Measurements from ENCODE around the gene ZEB1.

Gene ZEB1

GRCh38 chr10:31431021-31431420 lies 112.0 kb downstream of the ZEB1 start:
- Histone ChIP-seq H3K36me3 (ENCODE audit: insufficient read depth, low read length) (no peaks in the 10 kb centered on the region), H3K4me3 (no peak overlapping the region), H3K9ac (ENCODE audit: insufficient read length) (no peak overlapping the region), H3K9me3 (ENCODE audit: low read depth, low read length) (no peaks in the 10 kb centered on the region), H3K27ac (no peak overlapping the region)
- no peak for DNase-seq (ENCODE audit: low read depth, low spot score)
- no peak for TF ChIP-seq EZH2 (IDR thresholded peaks at IDR 0.05)
- no peak for TF ChIP-seq FOXP2 (optimal IDR thresholded peaks at IDR 0.05; ENCODE audit: control extremely low read depth, extremely low read length, insufficient read depth)
- TF ChIP-seq POLR2AphosphoS5 (IDR thresholded peaks at IDR 0.05; ENCODE audit: borderline replicate concordance, low read depth, low read length), result no peak

- Histone ChIP-seq H3K36me3 (ENCODE audit: insufficient read depth, low read length) (no peaks in the 10 kb centered on the region), H3K4me3 (no peak overlapping the region), H3K9ac (ENCODE audit: insufficient read length) (no peak overlapping the region), H3K9me3 (ENCODE audit: low read depth, low read length) (no peaks in the 10 kb centered on the region), H3K27ac (no peak overlapping the region)
- DNase-seq (ENCODE audit: low read depth, low spot score), result no peak
- TF ChIP-seq POLR2AphosphoS5 (IDR thresholded peaks at IDR 0.05; ENCODE audit: borderline replicate concordance, low read depth, low read length) (no peak), EZH2 (IDR thresholded peaks at IDR 0.05) (no peak), FOXP2 (optimal IDR thresholded peaks at IDR 0.05; ENCODE audit: control extremely low read depth, extremely low read length, insufficient read depth) (no peak)
These were observed 118.9 kb downstream of the ZEB1 start for GRCh38 chr10:31437959-31438358.

- Histone ChIP-seq H3K36me3 (ENCODE audit: insufficient read depth, low read length) (no peaks in the 10 kb centered on the region), H3K9me3 (ENCODE audit: low read depth, low read length) (no peaks in the 10 kb centered on the region), H3K27ac (no peak overlapping the region), H3K4me3 (no peak overlapping the region), H3K9ac (ENCODE audit: insufficient read length) (no peak overlapping the region)
- no peak for TF ChIP-seq EZH2 (IDR thresholded peaks at IDR 0.05)
- TF ChIP-seq POLR2AphosphoS5 (IDR thresholded peaks at IDR 0.05; ENCODE audit: borderline replicate concordance, low read depth, low read length), result no peak
- no peak for TF ChIP-seq FOXP2 (optimal IDR thresholded peaks at IDR 0.05; ENCODE audit: control extremely low read depth, extremely low read length, insufficient read depth)
- no peak for DNase-seq (ENCODE audit: low read depth, low spot score)
These were observed 132.8 kb downstream of the ZEB1 start for GRCh38 chr10:31451766-31452165.

- Histone ChIP-seq H3K4me3 (no peak overlapping the region), H3K9ac (ENCODE audit: insufficient read length) (no peak overlapping the region), H3K27ac (no peak overlapping the region), H3K9me3 (ENCODE audit: low read depth, low read length) (no peaks in the 10 kb centered on the region), H3K36me3 (ENCODE audit: insufficient read depth, low read length) (no peaks in the 10 kb centered on the region)
- TF ChIP-seq FOXP2 (optimal IDR thresholded peaks at IDR 0.05; ENCODE audit: control extremely low read depth, extremely low read length, insufficient read depth) (no peak), EZH2 (IDR thresholded peaks at IDR 0.05) (no peak), POLR2AphosphoS5 (IDR thresholded peaks at IDR 0.05; ENCODE audit: borderline replicate concordance, low read depth, low read length) (no peak)
- DNase-seq (ENCODE audit: low read depth, low spot score), result no peak
These were observed 137.5 kb downstream of the ZEB1 start for GRCh38 chr10:31456468-31456867.

GRCh38 chr10:31457858-31458257 lies 138.8 kb downstream of the ZEB1 start:
- no peak overlapping the region for H3K9ac ChIP-seq (ENCODE audit: insufficient read length)
- no peak for DNase-seq (ENCODE audit: low read depth, low spot score)
- H3K9me3 ChIP-seq (ENCODE audit: low read depth, low read length), result no peaks in the 10 kb centered on the region
- no peak overlapping the region for H3K27ac ChIP-seq
- TF ChIP-seq FOXP2 (optimal IDR thresholded peaks at IDR 0.05; ENCODE audit: control extremely low read depth, extremely low read length, insufficient read depth) (no peak), EZH2 (IDR thresholded peaks at IDR 0.05) (no peak), POLR2AphosphoS5 (IDR thresholded peaks at IDR 0.05; ENCODE audit: borderline replicate concordance, low read depth, low read length) (no peak)
- no peaks in the 10 kb centered on the region for H3K36me3 ChIP-seq (ENCODE audit: insufficient read depth, low read length)
- H3K4me3 ChIP-seq, result no peak overlapping the region

- Histone ChIP-seq H3K27ac (no peak overlapping the region), H3K9ac (ENCODE audit: insufficient read length) (no peak overlapping the region), H3K9me3 (ENCODE audit: low read depth, low read length) (no peaks in the 10 kb centered on the region), H3K4me3 (no peak overlapping the region), H3K36me3 (ENCODE audit: insufficient read depth, low read length) (no peaks in the 10 kb centered on the region)
- no peak for DNase-seq (ENCODE audit: low read depth, low spot score)
- TF ChIP-seq EZH2 (IDR thresholded peaks at IDR 0.05), result no peak
- no peak for TF ChIP-seq POLR2AphosphoS5 (IDR thresholded peaks at IDR 0.05; ENCODE audit: borderline replicate concordance, low read depth, low read length)
- no peak for TF ChIP-seq FOXP2 (optimal IDR thresholded peaks at IDR 0.05; ENCODE audit: control extremely low read depth, extremely low read length, insufficient read depth)
These were observed 140.0 kb downstream of the ZEB1 start for GRCh38 chr10:31458974-31459373.

- no peaks in the 10 kb centered on the region for H3K9me3 ChIP-seq (ENCODE audit: low read depth, low read length)
- no peaks in the 10 kb centered on the region for H3K36me3 ChIP-seq (ENCODE audit: insufficient read depth, low read length)
- H3K9ac ChIP-seq (ENCODE audit: insufficient read length), result no peak overlapping the region
- no peak for TF ChIP-seq FOXP2 (optimal IDR thresholded peaks at IDR 0.05; ENCODE audit: control extremely low read depth, extremely low read length, insufficient read depth)
- no peak for TF ChIP-seq EZH2 (IDR thresholded peaks at IDR 0.05)
- no peak for TF ChIP-seq POLR2AphosphoS5 (IDR thresholded peaks at IDR 0.05; ENCODE audit: borderline replicate concordance, low read depth, low read length)
- H3K4me3 ChIP-seq, result no peak overlapping the region
- no peak overlapping the region for H3K27ac ChIP-seq
- no peak for DNase-seq (ENCODE audit: low read depth, low spot score)
These were observed 141.2 kb downstream of the ZEB1 start for GRCh38 chr10:31460242-31460641.

- no peak overlapping the region for H3K9ac ChIP-seq (ENCODE audit: insufficient read length)
- H3K4me3 ChIP-seq, result no peak overlapping the region
- no peak overlapping the region for H3K27ac ChIP-seq
- H3K9me3 ChIP-seq (ENCODE audit: low read depth, low read length), result no peaks in the 10 kb centered on the region
- no peak for TF ChIP-seq EZH2 (IDR thresholded peaks at IDR 0.05)
- no peak for TF ChIP-seq FOXP2 (optimal IDR thresholded peaks at IDR 0.05; ENCODE audit: control extremely low read depth, extremely low read length, insufficient read depth)
- no peak for TF ChIP-seq POLR2AphosphoS5 (IDR thresholded peaks at IDR 0.05; ENCODE audit: borderline replicate concordance, low read depth, low read length)
- no peak for DNase-seq (ENCODE audit: low read depth, low spot score)
- H3K36me3 ChIP-seq (ENCODE audit: insufficient read depth, low read length), result no peaks in the 10 kb centered on the region
These were observed 145.5 kb downstream of the ZEB1 start for GRCh38 chr10:31464552-31464951.

GRCh38 chr10:31466313-31466712 lies 147.3 kb downstream of the ZEB1 start:
- Histone ChIP-seq H3K4me3 (no peak overlapping the region), H3K27ac (no peak overlapping the region), H3K9ac (ENCODE audit: insufficient read length) (no peak overlapping the region), H3K36me3 (ENCODE audit: insufficient read depth, low read length) (no peaks in the 10 kb centered on the region), H3K9me3 (ENCODE audit: low read depth, low read length) (no peaks in the 10 kb centered on the region)
- DNase-seq (ENCODE audit: low read depth, low spot score), result no peak
- TF ChIP-seq POLR2AphosphoS5 (IDR thresholded peaks at IDR 0.05; ENCODE audit: borderline replicate concordance, low read depth, low read length) (no peak), EZH2 (IDR thresholded peaks at IDR 0.05) (no peak), FOXP2 (optimal IDR thresholded peaks at IDR 0.05; ENCODE audit: control extremely low read depth, extremely low read length, insufficient read depth) (no peak)
